Right renal pelvis (tissue), 4 donors: ENCODE data around the gene ABL2. TPM values are rescaled to one million over a fixed set of nuclear protein-coding genes. Genes with fewer than 3 reads are reported as not detected.
A peak's percentile ranks its signal among the peaks of the same experiment; 100 is the strongest.
"Not testable (repeated sequence)": the region's sequence is repeated elsewhere in the genome, so short reads cannot be mapped to it uniquely, and the experiment has no call there.

Source experiments
- DNase-seq, 4 donors: peaks; one replicate each; pipeline ENCODE4 v3.0.0-alpha.2; 2013; ENCODE audit warnings: low read depth in 4 of 4, low spot score in 3 of 4, missing footprints in 1 of 4
- polyA plus RNA-seq, 4 donors: library from polyadenylated mRNA; unstranded; fragments of 120-200 nt; gene quantifications; one replicate each; pipeline ENCODE4 v1.2.1, GENCODE V29; 2013; ENCODE audit not compliant: insufficient read length in 4 of 4

The ABL2 gene
- polyA plus RNA-seq, 4 donors: 10.7 to 11.2 (median 10.9) TPM

- DNase-seq: no peak
Observed at GRCh38 chr1:179141592-179142251, 87.8 kb downstream of the ABL2 start.

GRCh38 chr1:179138755-179139154 is 90.7 kb downstream of the ABL2 start:
- not testable (repeated sequence) for DNase-seq

GRCh38 chr1:179137617-179138255 is 91.7 kb downstream of the ABL2 start:
- no peak for DNase-seq

- not testable (repeated sequence) for DNase-seq
Observed at GRCh38 chr1:179135707-179136106, 93.8 kb downstream of the ABL2 start.

GRCh38 chr1:179135168-179135567 is 94.3 kb downstream of the ABL2 start:
- DNase-seq: not testable (repeated sequence)

- no peak for DNase-seq
Observed at GRCh38 chr1:179129702-179130473, 99.6 kb downstream of the ABL2 start.

GRCh38 chr1:179128520-179128919 is 101.0 kb downstream of the ABL2 start:
- no peak for DNase-seq

- DNase-seq: no peak
Observed at GRCh38 chr1:179127163-179127895, 102.1 kb downstream of the ABL2 start.

- DNase-seq: no peak
Observed at GRCh38 chr1:179126338-179127060, 103.0 kb downstream of the ABL2 start.

- no peak for DNase-seq
Observed at GRCh38 chr1:179124873-179125272, 104.6 kb downstream of the ABL2 start.

- peak; percentile 28 to 43 (median 35) for DNase-seq
Observed at GRCh38 chr1:179121159-179121938, 108.1 kb downstream of the ABL2 start.

- DNase-seq: no peak
Observed at GRCh38 chr1:179120736-179121135, 108.7 kb downstream of the ABL2 start.

GRCh38 chr1:179119513-179119912 is 110.0 kb downstream of the ABL2 start:
- no peak for DNase-seq

GRCh38 chr1:179115181-179115580 is 114.3 kb downstream of the ABL2 start:
- no peak for DNase-seq

GRCh38 chr1:179108644-179109043 is 120.8 kb downstream of the ABL2 start:
- DNase-seq: no peak

- DNase-seq: no peak
Observed at GRCh38 chr1:179107706-179108629, 121.5 kb downstream of the ABL2 start.

- no peak for DNase-seq
Observed at GRCh38 chr1:179105393-179105792, 124.1 kb downstream of the ABL2 start.

GRCh38 chr1:179104611-179105250 is 124.7 kb downstream of the ABL2 start:
- DNase-seq: no peak
